IPS DF 19.7 (cell line): ENCODE results near the gene ABCC6.
"Not testable (repeated sequence)": the region's sequence is repeated elsewhere in the genome, so short reads cannot be mapped to it uniquely, and the experiment has no call there.

ENCODE experiments used
- DNase-seq: peaks from one replicate; pipeline ENCODE4 v3.0.0-alpha.2; 2013; ENCODE audit warnings: low read depth, low spot score

ABCC6 gene

GRCh38 chr16:16223662-16224241 is 458 bp upstream of the ABCC6 start:
- DNase-seq, result not testable (repeated sequence)

- DNase-seq, result not testable (repeated sequence)
Measured at GRCh38 chr16:16221382-16221781, 1.9 kb downstream of the ABCC6 start.

GRCh38 chr16:16220449-16220848 is 2.8 kb downstream of the ABCC6 start:
- DNase-seq, result not testable (repeated sequence)

- not testable (repeated sequence) for DNase-seq
Measured at GRCh38 chr16:16218787-16219186, 4.5 kb downstream of the ABCC6 start.

- not testable (repeated sequence) for DNase-seq
Measured at GRCh38 chr16:16218349-16218748, 4.9 kb downstream of the ABCC6 start.

GRCh38 chr16:16213863-16214293 is 9.4 kb downstream of the ABCC6 start:
- not testable (repeated sequence) for DNase-seq

- not testable (repeated sequence) for DNase-seq
Measured at GRCh38 chr16:16211404-16211803, 11.9 kb downstream of the ABCC6 start.

GRCh38 chr16:16208461-16208860 is 14.8 kb downstream of the ABCC6 start:
- DNase-seq, result not testable (repeated sequence)

- DNase-seq, result not testable (repeated sequence)
Measured at GRCh38 chr16:16207787-16208334, 15.4 kb downstream of the ABCC6 start.

- not testable (repeated sequence) for DNase-seq
Measured at GRCh38 chr16:16207097-16207786, 16.1 kb downstream of the ABCC6 start.

GRCh38 chr16:16205864-16206263 is 17.4 kb downstream of the ABCC6 start:
- DNase-seq, result not testable (repeated sequence)

- DNase-seq, result not testable (repeated sequence)
Measured at GRCh38 chr16:16204552-16204951, 18.7 kb downstream of the ABCC6 start.

- DNase-seq, result not testable (repeated sequence)
Measured at GRCh38 chr16:16203494-16203893, 19.8 kb downstream of the ABCC6 start.

- not testable (repeated sequence) for DNase-seq
Measured at GRCh38 chr16:16202400-16203143, 20.7 kb downstream of the ABCC6 start.

- DNase-seq, result not testable (repeated sequence)
Measured at GRCh38 chr16:16201880-16202279, 21.4 kb downstream of the ABCC6 start.

GRCh38 chr16:16200391-16200790 is 22.9 kb downstream of the ABCC6 start:
- DNase-seq, result not testable (repeated sequence)

GRCh38 chr16:16199428-16199827 is 23.9 kb downstream of the ABCC6 start:
- not testable (repeated sequence) for DNase-seq

- DNase-seq, result no peak
Measured at GRCh38 chr16:16197966-16198365, 25.3 kb downstream of the ABCC6 start.

GRCh38 chr16:16197331-16197730 is 26.0 kb downstream of the ABCC6 start:
- DNase-seq, result no peak

GRCh38 chr16:16196099-16196498 is 27.2 kb downstream of the ABCC6 start:
- DNase-seq, result no peak

GRCh38 chr16:16191493-16192167 is 31.7 kb downstream of the ABCC6 start:
- no peak for DNase-seq
